ENCODE measurements around the gene CEL.

GRCh38 chr9:133031496-133031911 is 30.3 kb upstream of the CEL start:
- TF ChIP-seq, protein P1, sequence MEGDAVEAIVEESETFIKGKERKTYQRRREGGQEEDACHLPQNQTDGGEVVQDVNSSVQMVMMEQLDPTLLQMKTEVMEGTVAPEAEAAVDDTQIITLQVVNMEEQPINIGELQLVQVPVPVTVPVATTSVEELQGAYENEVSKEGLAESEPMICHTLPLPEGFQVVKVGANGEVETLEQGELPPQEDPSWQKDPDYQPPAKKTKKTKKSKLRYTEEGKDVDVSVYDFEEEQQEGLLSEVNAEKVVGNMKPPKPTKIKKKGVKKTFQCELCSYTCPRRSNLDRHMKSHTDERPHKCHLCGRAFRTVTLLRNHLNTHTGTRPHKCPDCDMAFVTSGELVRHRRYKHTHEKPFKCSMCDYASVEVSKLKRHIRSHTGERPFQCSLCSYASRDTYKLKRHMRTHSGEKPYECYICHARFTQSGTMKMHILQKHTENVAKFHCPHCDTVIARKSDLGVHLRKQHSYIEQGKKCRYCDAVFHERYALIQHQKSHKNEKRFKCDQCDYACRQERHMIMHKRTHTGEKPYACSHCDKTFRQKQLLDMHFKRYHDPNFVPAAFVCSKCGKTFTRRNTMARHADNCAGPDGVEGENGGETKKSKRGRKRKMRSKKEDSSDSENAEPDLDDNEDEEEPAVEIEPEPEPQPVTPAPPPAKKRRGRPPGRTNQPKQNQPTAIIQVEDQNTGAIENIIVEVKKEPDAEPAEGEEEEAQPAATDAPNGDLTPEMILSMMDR (IDR thresholded peaks at IDR 0.05): no peak
- no peak for TF ChIP-seq USF2 (CRISPR knock-in tag; IDR thresholded peaks at IDR 0.05)
